GM12892 (cell line): Measurements from ENCODE around the gene ANKRD63.

Experiments used
- POLR2A ChIP-seq: IDR thresholded peaks from 2 replicates; pipeline ENCODE4 v1.6.1; 2011; ENCODE audit warnings: low read depth, low read length, control low read depth
- POLR2AphosphoS5 ChIP-seq: IDR thresholded peaks from 2 replicates; pipeline ENCODE4 v1.6.1; 2011; ENCODE audit warnings: low read depth, low read length, control low read depth
- TAF1 ChIP-seq: IDR thresholded peaks from 2 replicates; pipeline ENCODE4 v1.6.1; 2011; ENCODE audit warnings: low read depth, mild to moderate bottlenecking, control low read depth, low read length, borderline replicate concordance

DNA sequence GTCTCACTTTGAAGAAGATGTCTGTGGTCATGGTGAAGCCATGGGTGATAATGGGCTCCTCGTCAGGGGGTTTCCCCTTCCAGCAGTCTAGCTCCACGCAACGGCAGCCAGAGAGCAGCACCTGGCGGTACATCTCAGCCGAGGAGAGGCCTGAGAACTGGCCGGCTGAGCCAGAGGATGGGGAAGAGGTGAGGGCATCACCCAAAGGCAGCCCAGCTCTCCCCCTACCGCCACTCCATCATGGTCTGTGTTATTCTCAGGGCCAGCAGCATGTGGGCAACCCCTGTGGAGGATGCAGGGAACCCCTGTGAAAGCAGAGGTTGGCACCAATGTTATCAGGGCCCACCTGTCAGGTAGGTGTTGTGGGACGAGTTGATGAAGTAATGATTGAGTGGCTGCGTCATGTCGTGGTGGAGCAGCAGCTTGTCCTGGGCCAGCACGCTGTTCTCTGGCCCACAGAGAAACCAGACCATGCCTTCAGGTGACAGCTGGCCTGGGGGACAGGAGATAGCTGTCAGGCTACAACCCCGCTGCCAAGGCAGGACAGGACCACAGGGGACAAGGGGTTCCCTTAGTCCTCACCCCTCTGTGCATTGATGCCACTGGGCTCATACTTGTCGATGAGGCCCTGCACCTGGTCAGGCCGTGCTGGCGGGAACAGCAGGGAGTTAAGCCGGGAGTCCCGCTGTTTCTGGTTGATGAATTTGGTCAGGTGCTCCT, 15.5 kb upstream of the ANKRD63 start:
- TF ChIP-seq POLR2A (no peak), POLR2AphosphoS5 (no peak), TAF1 (no peak)
